H9 (cell line): ENCODE data around the gene KRTAP5-9. TPM values are rescaled to one million over a fixed set of nuclear protein-coding genes. Genes with fewer than 3 reads are reported as not detected.

Experiments used
- DNase-seq: peaks from one replicate; pipeline ENCODE4 v3.0.0-alpha.2; 2017
- H2AFZ ChIP-seq: one replicate; pipeline ENCODE4 v1.6.1; 2013; ENCODE audit warnings: mild to moderate bottlenecking, low read length, control low read depth, moderate library complexity
- H2AK5ac ChIP-seq: 2 replicates; pipeline ENCODE4 v1.6.1; 2013; ENCODE audit warnings: low read length, control low read depth, mixed read lengths; ENCODE audit not compliant: insufficient read length
- H2BK120ac ChIP-seq: one replicate; pipeline ENCODE4 v1.6.1; 2013; ENCODE audit warnings: low read depth, mild to moderate bottlenecking, low read length, control low read depth, inconsistent platforms; ENCODE audit not compliant: poor library complexity, severe bottlenecking
- H2BK12ac ChIP-seq: 2 replicates; pipeline ENCODE4 v1.6.1; 2013; ENCODE audit warnings: low read length, control low read depth, mixed read lengths, low read depth; ENCODE audit not compliant: insufficient read length
- H2BK15ac ChIP-seq: 2 replicates; pipeline ENCODE4 v1.6.1; 2013; ENCODE audit warnings: low read depth, low read length, control low read depth
- H2BK20ac ChIP-seq: one replicate; pipeline ENCODE4 v1.6.1; 2013; ENCODE audit warnings: low read depth, mild to moderate bottlenecking, low read length, control low read depth, inconsistent platforms; ENCODE audit not compliant: poor library complexity, severe bottlenecking
- H2BK5ac ChIP-seq: 2 replicates; pipeline ENCODE4 v1.6.1; 2013; ENCODE audit warnings: low read length, control low read depth, mixed read lengths; ENCODE audit not compliant: insufficient read length
- H3K14ac ChIP-seq: 2 replicates; pipeline ENCODE4 v1.6.1; 2013; ENCODE audit warnings: low read length, control low read depth; ENCODE audit not compliant: insufficient read depth
- H3K18ac ChIP-seq: 2 replicates; pipeline ENCODE4 v1.6.1; 2013; ENCODE audit warnings: low read depth, mild to moderate bottlenecking, mixed read lengths, low read length, control low read depth; ENCODE audit not compliant: insufficient read length
- H3K23ac ChIP-seq: 2 replicates; pipeline ENCODE4 v1.6.1; 2013; ENCODE audit warnings: low read length, control low read depth, mixed read lengths, low read depth; ENCODE audit not compliant: insufficient read length
- H3K23me2 ChIP-seq: 2 replicates; pipeline ENCODE4 v1.6.1; 2013; ENCODE audit warnings: low read depth, mild to moderate bottlenecking, mixed read lengths, low read length, control low read depth; ENCODE audit not compliant: insufficient read length, poor library complexity, severe bottlenecking
- H3K27ac ChIP-seq: 2 replicates; pipeline ENCODE4 v1.5.1; 2013; ENCODE audit warnings: low read length, control low read depth, mixed read lengths, low read depth; ENCODE audit not compliant: insufficient read length
- H3K27me3 ChIP-seq: 2 replicates; pipeline ENCODE4 v1.6.1; 2013; ENCODE audit warnings: low read length, control low read depth, inconsistent platforms; ENCODE audit not compliant: insufficient read depth
- H3K4ac ChIP-seq: 2 replicates; pipeline ENCODE4 v1.6.1; 2013; ENCODE audit warnings: low read depth, mild to moderate bottlenecking, control low read depth, inconsistent platforms, low read length, moderate library complexity
- H3K4me1 ChIP-seq: 2 replicates; pipeline ENCODE4 v1.6.1; 2013; ENCODE audit warnings: low read length, control low read depth, inconsistent platforms; ENCODE audit not compliant: insufficient read depth
- H3K4me2 ChIP-seq: 2 replicates; pipeline ENCODE4 v1.6.1; 2013; ENCODE audit warnings: low read length, control low read depth, mixed read lengths; ENCODE audit not compliant: insufficient read length, insufficient read depth
- H3K56ac ChIP-seq: 2 replicates; pipeline ENCODE4 v1.6.1; 2013; ENCODE audit warnings: low read depth, mild to moderate bottlenecking, mixed read lengths, low read length, control low read depth; ENCODE audit not compliant: insufficient read length
- H3K79me1 ChIP-seq: 2 replicates; pipeline ENCODE4 v1.6.1; 2013; ENCODE audit warnings: low read depth, mild to moderate bottlenecking, moderate library complexity, low read length, control low read depth, inconsistent platforms; ENCODE audit not compliant: insufficient read depth, poor library complexity, severe bottlenecking
- H3K79me2 ChIP-seq: 2 replicates; pipeline ENCODE4 v1.6.1; 2013; ENCODE audit warnings: low read length, control low read depth, inconsistent platforms; ENCODE audit not compliant: insufficient read depth
- H3K9ac ChIP-seq: 2 replicates; pipeline ENCODE4 v1.6.1; 2013; ENCODE audit warnings: low read length, control low read depth, mixed read lengths; ENCODE audit not compliant: insufficient read length; ENCODE audit errors: extremely low read depth
- H3K9me3 ChIP-seq: one replicate; pipeline ENCODE4 v1.6.1; 2013; ENCODE audit warnings: low read depth, low read length, inconsistent platforms; ENCODE audit not compliant: control insufficient read depth
- H3T11ph ChIP-seq: one replicate; pipeline ENCODE4 v1.6.1; 2013; ENCODE audit warnings: mild to moderate bottlenecking, low read length, control low read depth, inconsistent platforms
- H4K20me1 ChIP-seq: one replicate; pipeline ENCODE4 v1.6.1; 2013; ENCODE audit not compliant: control insufficient read depth, insufficient read length, insufficient read depth
- H4K5ac ChIP-seq: 2 replicates; pipeline ENCODE4 v1.6.1; 2013; ENCODE audit warnings: low read depth, mild to moderate bottlenecking, mixed read lengths, low read length, control low read depth; ENCODE audit not compliant: insufficient read length
- H4K8ac ChIP-seq: replicated peaks from 2 replicates; pipeline ENCODE4 v1.6.1; 2013; ENCODE audit warnings: low read length, control low read depth, mixed read lengths, low read depth; ENCODE audit not compliant: insufficient read length
- H4K91ac ChIP-seq: 2 replicates; pipeline ENCODE4 v1.6.1; 2013; ENCODE audit warnings: low read depth, mild to moderate bottlenecking, moderate library complexity, mixed read lengths, low read length, control low read depth; ENCODE audit not compliant: insufficient read length
- H3K27ac Mint-ChIP-seq, 3 experiments: 2 replicates in 2 of 3; 3 replicates in 1 of 3; pipeline ENCODE4 v1.8.0; 2020 to 2021; ENCODE audit warnings: mixed read lengths in 3 of 3, mild to moderate bottlenecking in 1 of 3, moderate library complexity in 1 of 3
- H3K27me3 Mint-ChIP-seq: 2 replicates; pipeline ENCODE4 v1.8.0; 2021; ENCODE audit warnings: low read depth, mild to moderate bottlenecking, moderate library complexity, mixed read lengths
- H3K36me3 Mint-ChIP-seq, 3 experiments: 2 replicates in 2 of 3; 3 replicates in 1 of 3; pipeline ENCODE4 v1.8.0; 2020 to 2021; ENCODE audit warnings: low read depth in 3 of 3, mixed read lengths in 3 of 3; ENCODE audit not compliant: insufficient read depth in 1 of 3
- H3K4me1 Mint-ChIP-seq, 2 experiments: 2 replicates each; pipeline ENCODE4 v1.8.0; 2020; ENCODE audit warnings: mixed read lengths in 2 of 2
- H3K4me3 Mint-ChIP-seq, 2 experiments: 2 replicates in 1 of 2; 3 replicates in 1 of 2; pipeline ENCODE4 v1.8.0; 2020 to 2021; ENCODE audit warnings: mild to moderate bottlenecking in 2 of 2, mixed read lengths in 2 of 2, moderate library complexity in 1 of 2
- H3K9me3 Mint-ChIP-seq, 2 experiments: 2 replicates in 1 of 2; 3 replicates in 1 of 2; pipeline ENCODE4 v1.8.0; 2020; ENCODE audit warnings: mild to moderate bottlenecking in 2 of 2, mixed read lengths in 2 of 2, moderate library complexity in 1 of 2
- CTCF ChIP-seq: fragments of 200-600 bp; sonication (generic); conservative IDR thresholded peaks from 3 replicates; pipeline ENCODE4 v1.8.0; 2021; ENCODE audit warnings: antibody characterized with exemption, mild to moderate bottlenecking
- WGBS: extraction: QIAGEN DNeasy Blood & Tissue Kit; methylation state at CpG from one replicate; pipeline ENCODE4 v1.1.7; 2013; ENCODE audit warnings: missing lambda C conversion rate, low lambda C conversion rate, mixed read lengths; ENCODE audit not compliant: insufficient read length; ENCODE audit errors: extremely low coverage; 5-methylcytosine and 5-hydroxymethylcytosine counted together
- total RNA-seq: library from RNA; stranded (reverse); gene quantifications from 2 replicates; pipeline ENCODE4 v1.2.1, GENCODE V29; 2021

KRTAP5-9 gene
- total RNA-seq, 1 experiment from 2014 or later: not detected

GRCh38 chr11:71502871-71503435 is 45.3 kb upstream of the KRTAP5-9 start:
- Histone ChIP-seq H2BK20ac (no peak overlapping the region), H2AFZ (no peak overlapping the region), H3K79me1 (no peaks in the 10 kb centered on the region), H4K91ac (no peak overlapping the region), H3K9me3 (no peaks in the 10 kb centered on the region), H3K4me1 (no peaks in the 10 kb centered on the region; the same call in 1 of the 2 replicates), H3K4me2 (no peak overlapping the region), H4K5ac (no peak overlapping the region), H3K56ac (no peak overlapping the region), H2BK15ac (no peak overlapping the region), H3K27ac (no peak overlapping the region), H4K20me1 (no peaks in the 10 kb centered on the region), H2AK5ac (no peak overlapping the region), H3K9ac (no peak overlapping the region), H2BK5ac (no peak overlapping the region), H3T11ph (no peak overlapping the region), H2BK120ac (no peak overlapping the region), H2BK12ac (no peak overlapping the region), H3K4ac (no peak overlapping the region), H3K23ac (no peak overlapping the region), H3K27me3 (no peaks in the 10 kb centered on the region), H3K23me2 (no peaks in the 10 kb centered on the region), H3K14ac (no peak overlapping the region), H3K79me2 (no peaks in the 10 kb centered on the region), H4K8ac (no peak overlapping the region), H3K18ac (no peak overlapping the region)
- Mint-ChIP-seq H3K27ac (no peak overlapping the region), H3K9me3 (peaks cover 14 to 17% of the 10 kb centered on the region in 2 experiments), H3K36me3 (peaks cover 9 to 42% (median 17%) of the 10 kb centered on the region in 3 experiments; a peak in 6 of 7 replicates), H3K4me3 (no peak overlapping the region), H3K4me1 (peaks cover 13 to 19% of the 10 kb centered on the region in 2 experiments), H3K27me3 (peaks cover under 1% of the 10 kb centered on the region; the same call in 1 of the 2 replicates)
- TF ChIP-seq CTCF: no peak
- no CpG with 5 or more reads among the region's 15 CpGs for WGBS
- no peak for DNase-seq
